T-helper 1 cell treated with Interleukin-12 subunit alpha and Interleukin-12 subunit beta and Interleukin-4 antibody, amounts not matched to agents 30 μg/mL and 1 μg/mL, for 36 hours (primary cell): ENCODE data around the gene SH3PXD2A.

Source experiments
- H3K27ac Mint-ChIP-seq: one replicate; pipeline ENCODE4 v1.8.0; 2021; ENCODE audit warnings: mild to moderate bottlenecking, mixed read lengths
- H3K27me3 Mint-ChIP-seq: one replicate; pipeline ENCODE4 v1.8.0; 2021; ENCODE audit warnings: low read depth, mixed read lengths
- H3K36me3 Mint-ChIP-seq: one replicate; pipeline ENCODE4 v1.8.0; 2021; ENCODE audit warnings: low read depth, mixed read lengths
- H3K4me1 Mint-ChIP-seq: one replicate; pipeline ENCODE4 v1.8.0; 2021; ENCODE audit warnings: low read depth, mixed read lengths
- H3K4me3 Mint-ChIP-seq: one replicate; pipeline ENCODE4 v1.8.0; 2021; ENCODE audit warnings: mild to moderate bottlenecking, moderate library complexity, mixed read lengths
- H3K9me3 Mint-ChIP-seq: one replicate; pipeline ENCODE4 v1.8.0; 2021; ENCODE audit warnings: mixed read lengths

SH3PXD2A gene

DNA sequence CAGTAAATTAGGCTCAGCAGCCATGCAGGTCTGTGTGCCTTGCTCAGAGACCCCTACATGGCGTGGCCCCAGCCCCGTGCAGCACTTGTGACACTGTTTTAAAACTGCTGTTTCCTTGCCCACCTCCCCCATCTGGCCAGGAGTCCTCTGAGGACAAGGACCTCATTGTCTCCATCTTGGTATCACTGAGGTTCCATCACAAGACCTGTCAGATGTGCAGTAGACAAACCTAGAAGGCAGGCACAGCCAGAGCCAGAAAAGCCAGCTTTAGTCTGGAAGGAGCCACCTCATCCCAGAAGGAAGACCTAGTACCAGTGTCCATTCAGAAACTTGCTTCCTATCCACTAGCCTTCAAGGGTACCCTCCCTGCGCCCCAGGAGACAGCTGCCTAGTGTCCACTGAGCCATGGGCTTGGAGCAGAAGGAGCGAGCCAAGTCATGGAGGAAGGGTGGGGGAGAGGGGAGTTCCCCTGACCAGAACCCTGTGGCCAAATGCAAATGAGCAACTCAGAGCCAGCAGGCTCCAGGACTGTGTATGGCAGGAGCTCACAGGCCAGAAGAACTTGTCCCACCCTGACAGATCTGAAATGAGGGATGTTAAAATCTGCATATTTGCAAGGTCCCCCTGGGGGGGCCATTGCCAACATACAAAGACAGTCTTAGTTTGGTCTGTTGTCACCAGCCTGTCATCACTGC lies 176.1 kb downstream of the SH3PXD2A start:
- H3K9me3 Mint-ChIP-seq: no peaks in the 10 kb centered on the region
- H3K4me3 Mint-ChIP-seq: no peak overlapping the region
- H3K4me1 Mint-ChIP-seq: peaks cover 23% of the 10 kb centered on the region
- no peaks in the 10 kb centered on the region for H3K27me3 Mint-ChIP-seq
- H3K36me3 Mint-ChIP-seq: no peaks in the 10 kb centered on the region
- H3K27ac Mint-ChIP-seq: no peak overlapping the region

DNA sequence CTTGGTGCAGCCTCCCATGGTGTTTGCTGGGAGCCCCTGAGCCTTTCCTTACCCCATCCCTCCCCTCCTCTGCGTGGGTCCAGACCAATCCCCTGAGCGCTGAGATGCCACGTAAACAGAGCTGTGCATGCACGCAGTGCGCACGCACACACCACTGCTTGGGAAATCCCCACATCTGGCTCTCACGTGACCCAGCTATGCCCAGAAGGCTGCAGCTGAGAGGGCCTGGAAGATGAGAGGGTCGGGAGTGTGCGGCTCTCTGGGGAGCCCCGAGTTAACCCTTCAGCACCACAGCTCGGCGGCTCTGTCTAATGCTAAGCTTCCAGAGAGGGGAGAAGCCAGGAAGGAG lies 177.2 kb downstream of the SH3PXD2A start:
- Mint-ChIP-seq H3K27ac (peak overlapping the region; percentile 91), H3K4me1 (peaks cover 23% of the 10 kb centered on the region), H3K36me3 (no peaks in the 10 kb centered on the region), H3K9me3 (no peaks in the 10 kb centered on the region), H3K27me3 (no peaks in the 10 kb centered on the region), H3K4me3 (peak overlapping the region; percentile 82)

DNA sequence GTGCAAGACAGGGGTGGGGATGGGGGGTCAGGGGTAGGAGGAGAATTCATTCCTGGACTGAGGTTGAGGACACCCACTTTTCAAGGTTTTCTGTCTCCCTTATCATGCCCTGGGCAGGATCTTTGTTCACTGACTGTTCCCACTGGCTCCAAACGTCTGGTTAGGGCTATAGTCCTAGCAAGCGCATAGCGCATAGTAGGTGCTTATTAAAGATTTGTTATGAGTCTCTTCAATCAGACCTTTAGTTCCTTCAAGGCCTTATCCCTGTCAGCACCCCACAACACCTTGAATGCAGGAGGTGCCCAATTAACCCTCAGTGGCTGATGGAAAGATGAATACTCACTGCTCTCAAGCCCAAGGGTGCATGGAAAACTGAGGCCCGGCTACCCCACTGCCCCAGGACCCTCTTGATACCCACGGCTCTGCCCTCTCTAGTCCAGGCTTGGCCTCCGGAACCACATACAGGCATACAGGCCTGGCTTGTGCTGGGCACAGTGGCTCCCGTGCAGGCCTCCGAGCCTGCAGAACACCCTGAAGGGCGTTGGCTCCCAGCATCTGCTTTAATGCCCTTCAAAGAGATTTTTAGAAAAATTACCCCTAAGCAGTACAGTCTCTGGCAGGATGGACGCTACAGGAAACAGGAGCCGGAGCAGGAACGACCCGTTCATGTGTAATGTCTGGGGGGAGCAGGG lies 177.7 kb downstream of the SH3PXD2A start:
- H3K4me1 Mint-ChIP-seq: peaks cover 23% of the 10 kb centered on the region
- H3K27ac Mint-ChIP-seq: peak overlapping the region; percentile 91
- H3K9me3 Mint-ChIP-seq: no peaks in the 10 kb centered on the region
- no peaks in the 10 kb centered on the region for H3K36me3 Mint-ChIP-seq
- no peaks in the 10 kb centered on the region for H3K27me3 Mint-ChIP-seq
- peak overlapping the region; percentile 82 for H3K4me3 Mint-ChIP-seq

DNA sequence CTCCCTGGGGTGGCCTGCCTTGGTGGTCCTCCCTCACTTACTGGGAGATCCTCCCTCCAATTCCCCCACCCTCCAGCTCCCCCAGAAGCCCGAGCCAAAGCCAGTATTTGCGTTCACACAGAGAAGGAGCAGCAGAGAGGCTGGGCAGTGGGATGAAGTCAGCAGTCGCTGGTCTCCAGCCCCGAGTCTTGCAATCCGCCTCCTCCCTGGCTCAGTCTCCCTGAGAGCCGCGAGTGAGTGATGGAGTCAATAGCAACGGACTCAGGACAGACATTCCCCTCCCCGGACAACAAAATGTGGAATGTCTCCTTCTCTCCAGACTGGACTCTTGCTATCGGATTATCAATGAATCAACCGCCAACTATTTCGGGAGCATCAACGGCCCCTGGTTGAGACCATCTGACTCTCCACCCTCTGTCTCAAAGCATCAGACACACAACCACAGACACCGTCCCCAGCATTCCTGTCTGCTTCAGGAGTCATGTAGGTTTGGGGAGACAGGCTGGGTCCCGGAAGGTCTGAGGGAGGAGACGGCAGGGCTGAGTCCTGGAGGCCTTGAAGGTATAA lies 178.4 kb downstream of the SH3PXD2A start:
- Mint-ChIP-seq H3K4me3 (no peak overlapping the region), H3K27me3 (no peaks in the 10 kb centered on the region), H3K4me1 (peaks cover 23% of the 10 kb centered on the region), H3K9me3 (no peaks in the 10 kb centered on the region), H3K36me3 (no peaks in the 10 kb centered on the region), H3K27ac (peak overlapping the region; percentile 20)

DNA sequence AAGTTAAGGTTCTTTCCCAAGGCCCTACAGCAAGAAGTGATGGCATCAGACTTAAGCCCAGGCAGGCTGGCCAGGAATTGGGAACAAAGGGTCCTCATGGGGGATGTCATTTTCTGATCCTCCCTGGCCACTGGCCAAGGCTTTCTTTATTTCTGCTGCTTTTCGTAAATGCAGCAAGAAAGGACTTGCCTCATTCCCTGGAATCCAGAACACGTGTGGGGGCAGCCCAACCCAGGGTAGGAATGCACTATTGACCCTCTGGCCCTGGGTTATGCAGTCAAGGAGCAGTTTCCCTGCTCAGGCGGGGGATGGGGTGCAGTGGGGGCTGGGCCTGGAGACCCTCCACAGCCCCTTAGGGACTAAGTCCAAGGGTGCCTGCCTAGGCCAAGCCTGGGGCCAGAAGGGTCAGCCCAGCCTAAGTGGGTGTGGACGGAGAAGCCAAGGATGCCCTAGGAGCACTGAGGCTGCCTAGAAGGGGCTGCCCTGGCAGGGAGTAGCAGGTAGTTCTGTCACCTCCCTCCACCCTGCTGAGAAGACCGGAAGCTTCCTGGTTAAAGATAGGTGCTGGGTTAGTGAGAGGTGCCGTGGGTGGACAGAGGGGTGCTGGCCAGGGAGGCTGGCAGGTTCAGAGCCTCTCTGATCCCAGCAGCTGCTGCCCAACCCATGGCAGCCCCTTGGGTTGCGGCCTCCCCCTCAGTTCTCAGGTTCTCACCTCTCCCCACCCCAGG lies 179.2 kb downstream of the SH3PXD2A start:
- Mint-ChIP-seq H3K27ac (no peak overlapping the region), H3K4me3 (no peak overlapping the region), H3K4me1 (peaks cover 23% of the 10 kb centered on the region), H3K27me3 (no peaks in the 10 kb centered on the region), H3K9me3 (no peaks in the 10 kb centered on the region), H3K36me3 (no peaks in the 10 kb centered on the region)

DNA sequence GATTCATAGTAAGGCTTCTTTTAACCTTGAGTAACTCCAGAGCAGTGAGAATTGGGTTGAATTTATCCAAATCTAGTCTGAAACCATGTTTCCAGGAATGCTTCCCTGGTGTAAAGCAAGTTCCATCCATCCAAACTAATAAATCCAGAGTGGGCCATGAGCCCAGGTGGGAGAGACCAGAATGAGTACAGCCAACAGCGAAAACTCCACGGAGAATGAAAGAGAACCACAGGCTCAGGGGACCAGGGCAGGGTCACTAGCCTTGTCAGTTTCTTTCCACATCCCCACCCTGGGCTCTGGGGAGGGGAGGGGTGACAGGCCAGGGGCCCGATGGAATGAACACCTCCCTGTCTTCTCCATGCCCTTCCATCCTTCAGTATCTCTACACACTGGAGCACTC lies 181.8 kb downstream of the SH3PXD2A start:
- no peak overlapping the region for H3K4me3 Mint-ChIP-seq
- H3K36me3 Mint-ChIP-seq: no peaks in the 10 kb centered on the region
- no peak overlapping the region for H3K27ac Mint-ChIP-seq
- H3K4me1 Mint-ChIP-seq: peaks cover 14% of the 10 kb centered on the region
- no peaks in the 10 kb centered on the region for H3K27me3 Mint-ChIP-seq
- no peaks in the 10 kb centered on the region for H3K9me3 Mint-ChIP-seq

DNA sequence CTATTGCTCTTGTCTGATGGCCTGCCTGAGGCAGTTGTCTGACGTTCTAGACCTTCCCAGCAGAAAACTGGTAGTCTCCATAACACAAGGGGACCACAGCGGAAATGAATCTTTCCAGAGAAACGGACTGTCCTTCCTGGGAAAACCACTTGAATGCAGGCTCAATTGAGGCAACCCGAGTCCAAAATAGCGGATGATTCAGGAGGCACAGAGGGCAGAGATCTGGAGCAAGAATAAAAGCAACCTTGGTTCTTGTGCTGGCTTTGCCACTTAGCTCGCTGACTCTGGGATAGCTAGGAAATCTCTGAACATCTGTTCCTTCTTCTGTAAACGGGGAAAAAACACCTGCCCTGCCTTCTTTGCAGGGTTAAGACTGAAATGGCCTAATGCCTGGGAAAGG lies 183.0 kb downstream of the SH3PXD2A start:
- no peaks in the 10 kb centered on the region for H3K27me3 Mint-ChIP-seq
- no peaks in the 10 kb centered on the region for H3K9me3 Mint-ChIP-seq
- no peak overlapping the region for H3K4me3 Mint-ChIP-seq
- H3K4me1 Mint-ChIP-seq: peaks cover 8% of the 10 kb centered on the region
- H3K36me3 Mint-ChIP-seq: no peaks in the 10 kb centered on the region
- no peak overlapping the region for H3K27ac Mint-ChIP-seq

DNA sequence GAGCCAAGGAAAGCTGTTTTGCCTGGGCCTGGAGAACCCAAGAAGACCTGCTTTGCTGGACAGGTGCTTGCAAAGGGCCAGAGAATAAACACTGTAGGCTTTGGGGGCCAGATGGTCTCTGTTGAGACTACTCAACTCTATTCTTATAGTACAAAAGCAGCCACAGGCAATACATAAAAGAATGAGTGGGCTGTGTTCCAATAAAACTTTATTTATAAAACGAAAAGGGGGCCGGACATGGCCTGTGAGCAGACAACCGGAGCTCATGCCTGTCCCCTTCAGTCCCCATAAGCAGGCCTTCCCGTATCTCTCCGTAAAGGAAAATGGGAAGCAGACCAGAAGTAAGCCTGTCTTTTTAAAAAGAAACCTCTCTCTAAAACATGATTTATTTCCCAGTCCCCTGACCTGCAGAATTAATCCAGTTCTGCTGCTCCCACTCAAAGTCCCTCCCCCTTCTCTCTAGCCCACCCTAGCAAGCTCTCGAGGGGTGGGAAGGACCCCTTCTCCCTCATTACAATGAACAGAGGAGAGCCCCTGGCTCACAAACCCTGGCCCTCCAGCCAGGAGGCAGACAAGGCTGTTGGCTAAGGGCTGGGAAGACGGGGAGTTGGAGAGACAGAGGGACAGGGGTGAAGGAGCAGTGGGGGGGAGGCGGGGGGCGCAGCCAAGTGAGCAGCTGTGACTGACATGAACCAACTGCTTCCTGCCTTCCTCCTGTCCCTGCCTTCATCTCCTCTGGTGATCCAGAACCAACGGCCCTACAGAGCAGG lies 184.1 kb downstream of the SH3PXD2A start:
- no peak overlapping the region for H3K4me3 Mint-ChIP-seq
- H3K27ac Mint-ChIP-seq: no peak overlapping the region
- no peaks in the 10 kb centered on the region for H3K27me3 Mint-ChIP-seq
- H3K36me3 Mint-ChIP-seq: peaks cover under 1% of the 10 kb centered on the region
- H3K9me3 Mint-ChIP-seq: no peaks in the 10 kb centered on the region
- H3K4me1 Mint-ChIP-seq: peaks cover 10% of the 10 kb centered on the region

DNA sequence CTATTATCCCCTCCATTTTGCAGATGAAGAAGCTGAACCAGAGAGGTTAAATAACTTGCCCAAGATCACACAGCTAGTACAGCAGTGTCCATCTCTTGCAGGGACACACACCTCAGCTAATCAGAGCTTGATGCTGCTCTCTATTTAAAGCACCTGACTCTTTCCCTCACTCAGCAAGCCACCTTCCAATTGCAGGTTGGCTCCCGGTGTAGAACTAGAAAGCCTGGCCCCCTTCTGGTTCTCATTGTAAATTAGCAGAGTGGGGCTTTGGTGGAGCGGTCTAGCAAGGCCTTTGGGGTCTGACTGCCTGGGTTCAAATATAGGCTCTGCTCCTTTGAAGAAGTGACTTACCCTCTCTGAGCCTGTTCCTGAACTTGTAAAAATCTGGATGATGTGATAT lies 185.4 kb downstream of the SH3PXD2A start:
- H3K27ac Mint-ChIP-seq: no peak overlapping the region
- H3K4me3 Mint-ChIP-seq: no peak overlapping the region
- peaks cover 12% of the 10 kb centered on the region for H3K4me1 Mint-ChIP-seq
- H3K36me3 Mint-ChIP-seq: peaks cover 4% of the 10 kb centered on the region
- H3K27me3 Mint-ChIP-seq: no peaks in the 10 kb centered on the region
- H3K9me3 Mint-ChIP-seq: no peaks in the 10 kb centered on the region

DNA sequence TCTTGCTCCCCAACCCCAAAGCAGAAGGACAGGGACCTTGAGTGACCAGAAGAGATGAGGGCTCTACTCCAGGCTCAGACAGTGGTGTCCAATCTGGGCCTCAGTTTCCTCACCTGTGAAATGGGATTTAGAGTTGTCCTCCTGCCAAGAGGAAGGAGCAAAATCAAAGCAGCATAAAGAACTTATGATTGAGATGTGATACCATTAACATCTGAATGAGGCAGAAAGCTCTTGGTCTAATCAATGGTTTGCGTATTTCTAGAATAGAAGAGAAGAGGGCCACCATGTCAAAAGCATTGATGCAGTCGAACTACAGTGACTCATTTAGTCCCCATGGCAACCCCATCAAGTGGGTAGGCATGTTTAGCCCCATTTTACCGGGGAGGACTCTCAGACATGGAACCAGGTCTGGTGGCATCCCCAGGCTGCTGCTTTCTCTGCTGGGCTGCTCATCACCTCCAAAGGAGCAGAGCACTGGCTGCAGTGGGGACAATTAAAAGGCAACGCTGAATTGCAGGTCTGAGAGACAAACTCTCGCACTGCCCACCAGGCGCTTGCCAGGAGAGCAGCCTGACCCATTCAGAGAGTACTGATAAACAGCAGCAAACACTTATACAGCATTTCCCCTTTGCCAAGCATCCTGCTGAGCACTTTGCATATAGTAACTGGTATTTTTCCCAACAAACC lies 186.0 kb downstream of the SH3PXD2A start:
- Mint-ChIP-seq H3K27ac (no peak overlapping the region), H3K4me1 (peaks cover 12% of the 10 kb centered on the region), H3K27me3 (no peaks in the 10 kb centered on the region), H3K36me3 (peaks cover 4% of the 10 kb centered on the region), H3K9me3 (no peaks in the 10 kb centered on the region), H3K4me3 (no peak overlapping the region)

DNA sequence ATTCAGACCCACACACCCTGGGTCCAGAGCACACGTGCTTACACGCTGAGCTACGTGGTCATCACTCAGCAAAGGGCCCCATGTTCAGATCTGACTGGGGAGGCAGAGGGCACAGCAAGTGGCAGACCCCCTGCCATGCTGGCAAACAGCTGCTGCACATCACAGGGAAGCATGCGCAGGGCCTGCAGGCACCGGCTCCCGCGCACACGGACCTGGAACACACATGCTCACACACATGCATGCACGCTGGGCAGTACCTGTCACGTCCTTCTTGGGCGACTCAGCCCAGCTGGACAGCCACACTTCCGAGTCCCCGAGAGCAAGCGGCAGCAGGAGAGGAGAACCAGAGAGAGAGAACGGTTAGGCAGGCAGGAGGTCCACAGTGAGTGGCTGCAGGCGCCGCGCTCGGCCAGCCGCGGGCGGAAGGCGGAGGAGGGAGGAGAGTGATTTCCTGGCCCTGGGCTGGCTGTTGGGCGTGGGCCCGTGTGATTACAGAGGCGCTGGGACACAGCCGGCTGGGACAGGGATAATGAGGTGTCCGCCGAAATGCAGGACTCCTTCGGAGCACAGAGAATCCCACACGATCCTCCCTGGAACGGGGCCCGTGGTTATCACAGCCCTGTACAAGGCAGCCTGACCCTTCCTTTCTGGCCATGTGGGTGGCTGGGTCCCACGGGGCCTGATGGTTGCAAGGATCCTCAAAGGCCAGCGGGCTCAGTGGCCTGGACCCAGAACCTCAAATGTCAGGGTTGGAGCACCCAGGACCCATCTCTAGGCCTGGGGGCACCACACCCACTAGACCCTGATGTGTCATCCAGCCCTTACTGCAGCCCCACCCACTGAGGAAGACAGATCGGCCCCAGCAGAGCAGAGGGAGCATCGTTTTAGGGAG lies 186.8 kb downstream of the SH3PXD2A start:
- peak overlapping the region; percentile 45 for H3K4me3 Mint-ChIP-seq
- peaks cover 4% of the 10 kb centered on the region for H3K36me3 Mint-ChIP-seq
- peaks cover 12% of the 10 kb centered on the region for H3K4me1 Mint-ChIP-seq
- no peaks in the 10 kb centered on the region for H3K27me3 Mint-ChIP-seq
- H3K9me3 Mint-ChIP-seq: no peaks in the 10 kb centered on the region
- peak overlapping the region; percentile 52 for H3K27ac Mint-ChIP-seq

DNA sequence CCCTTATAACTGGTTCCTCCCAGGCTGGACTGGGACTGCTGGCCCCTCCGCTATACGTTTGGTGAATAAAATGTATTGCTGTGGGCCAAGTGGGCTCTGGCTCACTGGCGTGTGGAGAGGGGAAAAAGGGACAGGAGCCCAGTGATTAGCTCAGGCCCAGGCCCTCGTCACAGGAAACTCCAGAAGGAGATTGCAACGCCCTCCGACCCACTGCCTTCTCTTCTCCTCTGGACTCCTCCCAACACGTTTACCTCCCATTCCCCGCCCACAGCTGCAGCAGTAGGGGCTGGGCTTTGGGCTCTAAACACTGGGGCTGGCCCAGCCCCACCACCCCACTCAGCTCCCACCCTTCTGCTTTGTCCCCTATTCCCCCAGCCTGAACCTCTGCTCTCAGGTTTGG lies 188.0 kb downstream of the SH3PXD2A start:
- no peak overlapping the region for H3K4me3 Mint-ChIP-seq
- no peaks in the 10 kb centered on the region for H3K9me3 Mint-ChIP-seq
- H3K27me3 Mint-ChIP-seq: no peaks in the 10 kb centered on the region
- no peak overlapping the region for H3K27ac Mint-ChIP-seq
- peaks cover 12% of the 10 kb centered on the region for H3K4me1 Mint-ChIP-seq
- peaks cover 4% of the 10 kb centered on the region for H3K36me3 Mint-ChIP-seq

DNA sequence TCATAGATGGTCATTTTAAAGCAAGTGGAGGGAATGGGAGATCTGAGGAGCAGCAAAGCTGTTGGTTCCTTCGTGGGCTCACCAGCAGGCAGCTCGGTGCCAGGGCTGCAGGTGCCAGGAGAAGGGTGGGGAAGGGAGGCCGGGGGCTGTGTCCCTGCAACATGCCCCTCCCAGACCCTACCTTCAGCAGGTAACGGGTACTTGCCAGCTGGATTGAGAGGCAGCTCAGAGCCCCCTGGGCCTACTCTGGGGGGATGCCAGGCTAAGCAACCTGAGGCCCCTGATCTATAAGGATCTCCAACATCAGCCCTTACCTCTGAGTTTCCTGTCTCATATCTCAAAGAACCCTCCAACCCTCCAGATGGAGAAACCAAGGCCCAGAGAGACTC lies 188.6 kb downstream of the SH3PXD2A start:
- peaks cover 12% of the 10 kb centered on the region for H3K4me1 Mint-ChIP-seq
- no peak overlapping the region for H3K4me3 Mint-ChIP-seq
- no peak overlapping the region for H3K27ac Mint-ChIP-seq
- H3K36me3 Mint-ChIP-seq: peaks cover 4% of the 10 kb centered on the region
- H3K9me3 Mint-ChIP-seq: no peaks in the 10 kb centered on the region
- no peaks in the 10 kb centered on the region for H3K27me3 Mint-ChIP-seq
